Mucosa of descending colon (tissue), 3 donors: Measurements from ENCODE around the gene PAK1IP1. TPM values are rescaled to one million over a fixed set of nuclear protein-coding genes. Genes with fewer than 3 reads are reported as not detected.
A peak's percentile ranks its signal among the peaks of the same experiment; 100 is the strongest.

Experiments used
- ATAC-seq: fragments of 200-7000 bp; cut with Tn5 transposase; one replicate; pipeline ENCODE4 v1.9.1; 2020; ENCODE audit warnings: mild to moderate bottlenecking, moderate library complexity
- DNase-seq, 3 donors: peaks; one replicate each; pipeline ENCODE4 v3.0.0-alpha.2; 2020
- H3K36me3 ChIP-seq: fragments of 200-600 bp; one replicate; pipeline ENCODE4 v1.8.0; 2021; ENCODE audit warnings: low read depth, mild to moderate bottlenecking
- H3K4me1 ChIP-seq: fragments of 200-600 bp; one replicate; pipeline ENCODE4 v1.8.0; 2021; ENCODE audit warnings: low read depth, mild to moderate bottlenecking
- H3K4me3 ChIP-seq: fragments of 200-600 bp; one replicate; pipeline ENCODE4 v1.8.0; 2021; ENCODE audit warnings: mild to moderate bottlenecking
- H3K9me3 ChIP-seq: fragments of 200-600 bp; one replicate; pipeline ENCODE4 v1.8.0; 2021; ENCODE audit warnings: mild to moderate bottlenecking
- intact Hi-C, 2 donors: fragments of 100-400 bp; cut with DNase I in 1 of 2; cut with micrococcal nuclease in 1 of 2; formaldehyde crosslinking; loops; one replicate each; pipeline versions ENCODE4 v1.11.0 to v1.11.1; 2022; cut with DNase I, micrococcal nuclease
- total RNA-seq, 3 donors: library from RNA; stranded (reverse); fragmentation: NEBNext Ultra II Directional in 2 of 3; extraction: Animal tissue kit (Norgen Biotek cat#: 25700) in 2 of 3; gene quantifications; one replicate each; pipeline versions ENCODE4 v1.2.1 to v1.2.4, GENCODE V29; 2021 to 2023
- TF ChIP-seq, protein P1 (sequence below): fragments of 200-600 bp; IDR thresholded peaks from one replicate; pipeline ENCODE4 v1.8.0; 2022; ENCODE audit warnings: antibody characterized with exemption, mild to moderate bottlenecking
- donor health status: DM: no; HTN: no; CAD: no; lungs with moderate emphysema.
- donor health status: DM: no; HTN: no; CAD: no.
- donor health status: DM: no; HTN: yes; CAD: no.

Gene PAK1IP1
- total RNA-seq, 3 donors from 2014 or later: 5.8 to 12.5 (median 9.8) TPM

DNA sequence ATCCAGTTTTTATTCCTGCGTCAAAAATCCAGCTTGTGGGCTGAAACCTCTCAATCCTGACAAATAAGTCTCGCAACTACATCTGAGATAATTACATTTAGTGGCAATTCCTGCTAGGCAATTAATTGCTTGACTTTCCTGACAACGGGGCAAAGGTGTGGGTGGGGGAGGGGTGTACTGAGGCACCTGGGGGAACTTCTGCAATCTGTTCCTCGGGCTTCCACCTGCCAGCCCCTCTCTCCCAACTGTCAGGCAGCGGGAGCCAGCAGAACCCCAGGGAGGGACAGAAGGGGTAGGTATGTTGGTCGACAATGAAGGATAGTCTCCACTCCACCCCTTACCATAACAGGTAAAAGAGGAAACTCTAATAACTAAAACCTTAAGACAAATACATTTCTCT is 7.2 kb upstream of the PAK1IP1 start:
- no peaks in the 10 kb centered on the region for H3K4me1 ChIP-seq
- ATAC-seq (no peak), DNase-seq (no peak)
- intact Hi-C loops: no loop called here
- TF ChIP-seq, protein P1, sequence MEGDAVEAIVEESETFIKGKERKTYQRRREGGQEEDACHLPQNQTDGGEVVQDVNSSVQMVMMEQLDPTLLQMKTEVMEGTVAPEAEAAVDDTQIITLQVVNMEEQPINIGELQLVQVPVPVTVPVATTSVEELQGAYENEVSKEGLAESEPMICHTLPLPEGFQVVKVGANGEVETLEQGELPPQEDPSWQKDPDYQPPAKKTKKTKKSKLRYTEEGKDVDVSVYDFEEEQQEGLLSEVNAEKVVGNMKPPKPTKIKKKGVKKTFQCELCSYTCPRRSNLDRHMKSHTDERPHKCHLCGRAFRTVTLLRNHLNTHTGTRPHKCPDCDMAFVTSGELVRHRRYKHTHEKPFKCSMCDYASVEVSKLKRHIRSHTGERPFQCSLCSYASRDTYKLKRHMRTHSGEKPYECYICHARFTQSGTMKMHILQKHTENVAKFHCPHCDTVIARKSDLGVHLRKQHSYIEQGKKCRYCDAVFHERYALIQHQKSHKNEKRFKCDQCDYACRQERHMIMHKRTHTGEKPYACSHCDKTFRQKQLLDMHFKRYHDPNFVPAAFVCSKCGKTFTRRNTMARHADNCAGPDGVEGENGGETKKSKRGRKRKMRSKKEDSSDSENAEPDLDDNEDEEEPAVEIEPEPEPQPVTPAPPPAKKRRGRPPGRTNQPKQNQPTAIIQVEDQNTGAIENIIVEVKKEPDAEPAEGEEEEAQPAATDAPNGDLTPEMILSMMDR: no peak
- H3K36me3 ChIP-seq: no peaks in the 10 kb centered on the region
- H3K9me3 ChIP-seq: no peaks in the 10 kb centered on the region
- H3K4me3 ChIP-seq: no peak overlapping the region

DNA sequence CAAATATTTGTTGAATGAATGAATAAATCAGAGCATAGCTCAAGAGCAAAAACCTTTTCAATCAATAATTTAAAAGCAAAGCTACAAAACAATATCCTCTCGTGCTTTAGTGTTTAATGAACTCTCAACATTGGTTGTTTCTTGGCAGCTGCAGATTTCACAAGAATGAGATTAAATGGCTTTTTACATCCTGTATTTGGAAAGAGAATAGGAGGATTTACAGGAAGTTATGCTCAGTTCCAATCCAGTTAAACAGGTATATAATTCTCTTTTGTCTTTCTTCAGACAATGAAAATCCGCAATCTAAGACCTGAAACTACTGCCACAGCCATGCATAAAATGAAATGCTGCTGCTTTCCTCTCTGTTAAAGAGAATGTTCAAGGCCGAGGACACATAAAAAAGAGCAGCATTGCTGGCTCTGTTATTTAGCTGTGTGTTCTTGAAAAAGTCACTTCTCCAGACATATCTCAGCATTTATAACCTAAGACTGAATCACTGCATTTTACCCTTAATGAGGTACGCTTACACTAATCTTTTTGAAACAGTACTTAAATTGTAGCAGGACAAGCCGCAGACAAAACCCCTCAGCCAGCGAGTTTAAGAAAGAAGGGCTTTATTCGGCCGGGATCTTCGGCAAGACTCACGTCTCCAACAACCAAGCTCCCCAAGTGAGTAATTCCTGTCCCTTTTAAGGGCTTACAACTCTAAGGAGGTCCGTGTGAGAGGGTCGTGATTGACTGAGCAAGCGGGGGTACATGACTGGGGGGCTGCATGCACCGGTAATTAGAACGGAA is 3.9 kb upstream of the PAK1IP1 start:
- DNase-seq: no peak

DNA sequence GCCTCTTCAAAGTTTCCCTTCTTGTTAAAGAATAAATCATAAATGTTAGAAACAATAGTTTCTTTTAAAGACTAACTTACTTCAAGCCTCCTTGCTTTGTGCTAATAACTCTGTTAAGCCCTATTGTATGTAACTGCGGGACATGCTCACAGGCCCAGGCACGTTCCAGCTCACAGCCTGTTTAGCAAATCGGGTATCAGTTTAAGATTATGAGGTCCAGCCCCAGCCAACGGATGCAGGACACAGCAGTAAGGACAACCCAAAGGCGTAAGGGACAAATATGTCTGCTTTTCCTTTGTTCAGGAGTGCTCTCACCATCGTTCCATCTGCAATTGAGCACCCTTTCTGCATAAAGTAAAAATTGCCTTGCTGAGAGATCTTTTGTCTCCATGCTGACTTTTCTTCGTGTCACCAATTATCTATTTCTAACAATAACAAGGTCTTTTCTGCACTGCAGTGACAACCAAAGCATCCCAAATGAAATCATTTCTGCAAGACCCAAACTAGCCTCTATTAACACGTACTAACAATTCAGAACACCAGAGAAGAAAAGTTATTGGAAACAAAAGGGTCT is 1.7 kb upstream of the PAK1IP1 start:
- Histone ChIP-seq H3K4me3 (no peak overlapping the region), H3K9me3 (no peaks in the 10 kb centered on the region), H3K36me3 (no peaks in the 10 kb centered on the region), H3K4me1 (peaks cover 16% of the 10 kb centered on the region)
- ATAC-seq: no peak
- intact Hi-C loops: loop anchor here (5.0 to 10.0 kb wide), 2 partner anchors 181 to 188 kb away; no protein-coding TSS in a partner anchor
- TF ChIP-seq, protein P1: no peak
- no peak for DNase-seq

More for the DNA sequence above, 3.9 kb upstream of the PAK1IP1 start:
- TF ChIP-seq, protein P1: no peak
- intact Hi-C loops: loop anchor here (5.0 to 10.0 kb wide), 2 partner anchors 179 to 186 kb away; no protein-coding TSS in a partner anchor
- Histone ChIP-seq H3K9me3 (no peaks in the 10 kb centered on the region), H3K4me1 (peaks cover 11% of the 10 kb centered on the region), H3K4me3 (no peak overlapping the region), H3K36me3 (no peaks in the 10 kb centered on the region)
- no peak for ATAC-seq

DNA sequence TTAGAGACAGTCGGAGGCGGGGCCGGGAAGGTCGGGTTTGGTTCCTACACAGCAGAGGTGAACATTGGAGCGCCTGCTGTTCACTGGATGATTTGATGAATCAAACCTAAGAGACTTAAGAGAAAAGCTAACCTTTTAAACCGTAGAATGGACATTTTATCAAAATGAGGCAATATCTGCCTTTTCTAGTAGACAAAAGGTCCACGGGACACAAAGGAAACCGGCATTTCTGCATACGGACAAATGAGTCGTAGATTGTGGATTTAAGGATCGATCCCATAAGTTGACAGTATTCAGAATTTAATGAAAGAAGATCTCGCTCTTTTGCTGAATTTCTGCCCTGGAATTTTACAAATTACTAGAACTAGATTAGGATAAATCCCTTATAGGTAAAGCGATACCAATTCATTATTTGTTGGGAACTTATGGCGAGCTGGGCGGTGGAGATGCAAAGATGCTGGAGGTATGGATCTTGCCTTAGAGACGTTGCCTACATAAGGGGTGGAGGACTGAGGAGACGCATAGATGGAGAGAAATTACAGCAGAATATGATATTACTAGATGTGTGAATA is 400 bp downstream of the PAK1IP1 start:
- peak in 1 of 3 donors; percentile 8 for DNase-seq
- H3K36me3 ChIP-seq: no peaks in the 10 kb centered on the region
- no peaks in the 10 kb centered on the region for H3K9me3 ChIP-seq
- TF ChIP-seq, protein P1: no peak
- intact Hi-C loops: loop anchor here in 1 of 2 donors (10.0 kb wide), 1 partner anchor 190 kb away; no protein-coding TSS in a partner anchor
- ATAC-seq: no peak
- H3K4me3 ChIP-seq: peak overlapping the region; percentile 73
- peaks cover 16% of the 10 kb centered on the region for H3K4me1 ChIP-seq

DNA sequence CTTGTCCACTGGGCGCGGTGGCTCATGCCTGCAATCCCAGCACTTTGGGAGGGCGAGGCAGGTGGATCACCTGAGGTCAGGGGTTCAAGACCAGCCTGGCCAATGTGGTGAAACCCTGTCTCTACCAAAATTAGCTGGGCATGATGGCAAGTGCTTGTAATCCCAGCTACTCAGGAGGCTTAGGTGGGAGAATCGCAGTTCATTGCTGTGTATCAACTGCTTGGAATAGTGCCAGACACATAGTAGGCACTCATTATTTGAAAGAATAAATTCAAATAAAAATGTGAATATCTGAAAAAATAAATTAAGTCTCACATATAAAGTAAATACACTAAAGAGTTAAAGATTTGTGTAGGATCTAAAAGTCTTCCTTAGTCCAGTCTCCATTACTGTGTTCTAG is 1.9 kb downstream of the PAK1IP1 start:
- DNase-seq (no peak), ATAC-seq (no peak)
- TF ChIP-seq, protein P1: no peak
- intact Hi-C loops: loop anchor here in 1 of 2 donors (10.0 kb wide), 1 partner anchor 192 kb away; no protein-coding TSS in a partner anchor
- no peaks in the 10 kb centered on the region for H3K9me3 ChIP-seq
- H3K4me1 ChIP-seq: peaks cover 16% of the 10 kb centered on the region
- no peak overlapping the region for H3K4me3 ChIP-seq
- H3K36me3 ChIP-seq: no peaks in the 10 kb centered on the region
